GM21423 (cell line): ENCODE results near the gene SPDYE1.
"Not testable (repeated sequence)": the region's sequence is repeated elsewhere in the genome, so short reads cannot be mapped to it uniquely, and the experiment has no call there.

ENCODE experiments used
- ATAC-seq: cut with Tn5 transposase; IDR thresholded peaks from one replicate; pipeline ENCODE4 v1.9.1; 2021; ENCODE audit warnings: mild to moderate bottlenecking, moderate library complexity; ENCODE audit not compliant: unreplicated experiment

The SPDYE1 gene

GRCh38 chr7:43990829-43991228 is 6.9 kb upstream of the SPDYE1 start:
- ATAC-seq, result not testable (repeated sequence)

GRCh38 chr7:43992896-43993295 is 4.8 kb upstream of the SPDYE1 start:
- ATAC-seq, result peak; percentile 64

DNA sequence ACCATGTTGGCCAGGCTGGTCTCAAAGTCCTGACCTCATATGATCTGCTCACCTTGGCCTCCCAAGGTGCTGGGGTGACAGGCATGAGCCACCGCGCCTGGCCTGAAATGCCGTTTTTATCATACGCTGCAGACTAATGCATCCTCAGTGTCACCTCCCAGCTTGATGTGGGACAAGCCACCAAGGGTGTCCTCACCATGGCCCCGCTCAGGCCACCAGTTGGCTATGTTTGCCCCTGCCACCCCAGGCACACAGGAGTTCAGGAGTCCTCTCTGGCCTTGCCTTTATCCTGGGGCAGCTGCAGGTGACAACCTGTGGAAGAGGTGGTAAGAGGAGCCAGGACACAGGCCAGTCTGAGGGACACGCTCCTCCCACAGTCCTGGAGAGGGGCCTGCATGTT is 3.0 kb upstream of the SPDYE1 start:
- ATAC-seq, result not testable (repeated sequence)

- not testable (repeated sequence) for ATAC-seq
These were observed 14.4 kb downstream of the SPDYE1 start for GRCh38 chr7:44012081-44012480.

DNA sequence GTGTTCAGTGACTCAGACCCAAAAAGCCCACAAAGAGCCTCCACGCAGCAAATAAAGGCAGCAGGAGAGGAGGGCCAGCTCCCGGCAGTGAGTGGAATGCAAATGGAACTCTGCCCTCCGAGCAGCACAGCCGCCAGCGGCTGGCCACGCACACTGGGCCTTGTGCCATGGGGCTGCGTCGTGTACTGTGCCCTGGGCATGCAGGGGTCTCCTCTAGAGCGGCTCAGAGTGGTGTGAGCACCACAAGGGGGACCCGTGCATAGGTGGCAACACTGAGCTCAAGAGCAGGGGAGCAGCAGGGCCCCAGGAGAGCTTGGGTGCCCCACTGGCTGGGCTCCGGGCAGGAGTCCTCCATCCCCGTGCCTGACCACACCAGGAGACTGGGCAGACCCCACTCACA is 17.4 kb downstream of the SPDYE1 start:
- not testable (repeated sequence) for ATAC-seq

DNA sequence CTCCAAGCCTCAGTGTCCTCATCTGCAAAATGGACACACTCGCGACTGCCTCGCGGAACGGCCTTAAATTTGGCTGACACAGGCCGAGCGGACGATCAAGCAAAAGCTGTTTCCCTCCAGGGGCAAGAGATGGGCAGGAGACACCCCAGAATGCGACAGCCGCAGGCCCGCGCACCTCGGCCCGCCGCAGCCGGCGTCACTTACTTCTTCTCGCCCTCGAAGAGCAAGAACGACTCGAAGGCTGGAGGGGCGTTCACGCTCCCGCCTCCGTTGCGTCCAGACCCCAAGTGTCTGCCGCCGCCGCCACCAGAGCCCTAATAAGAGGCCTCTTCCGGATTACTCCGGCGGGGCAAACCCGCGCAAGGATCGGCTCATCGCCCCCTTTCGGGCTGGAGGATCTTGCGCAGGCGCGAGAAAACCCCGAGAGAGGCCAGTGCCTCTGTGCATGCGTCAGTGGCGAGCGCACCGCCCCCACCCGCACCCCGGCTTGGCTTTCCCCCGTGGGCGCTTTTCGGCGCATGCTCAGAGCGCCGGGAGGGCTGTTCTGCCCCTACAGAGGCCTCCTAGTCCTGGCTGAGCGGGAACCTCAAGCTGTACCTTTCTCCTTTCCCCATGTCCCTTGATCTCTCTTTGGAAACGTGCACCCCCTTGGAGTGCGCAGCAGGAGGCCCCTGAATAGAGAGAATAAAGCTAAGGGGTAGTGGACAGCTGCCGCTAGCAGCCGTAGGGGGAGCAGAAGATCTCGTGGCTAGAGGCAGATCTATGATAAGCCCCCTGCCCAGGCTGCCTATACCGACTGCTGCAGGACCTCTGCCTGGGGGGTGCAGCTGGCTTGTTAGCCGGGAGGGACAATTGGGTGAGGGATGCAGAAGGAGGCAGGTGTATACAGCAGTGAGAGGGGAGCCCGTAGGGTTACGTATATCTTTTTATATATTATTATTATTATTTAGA is 21.4 kb downstream of the SPDYE1 start:
- peak; percentile 95 for ATAC-seq

DNA sequence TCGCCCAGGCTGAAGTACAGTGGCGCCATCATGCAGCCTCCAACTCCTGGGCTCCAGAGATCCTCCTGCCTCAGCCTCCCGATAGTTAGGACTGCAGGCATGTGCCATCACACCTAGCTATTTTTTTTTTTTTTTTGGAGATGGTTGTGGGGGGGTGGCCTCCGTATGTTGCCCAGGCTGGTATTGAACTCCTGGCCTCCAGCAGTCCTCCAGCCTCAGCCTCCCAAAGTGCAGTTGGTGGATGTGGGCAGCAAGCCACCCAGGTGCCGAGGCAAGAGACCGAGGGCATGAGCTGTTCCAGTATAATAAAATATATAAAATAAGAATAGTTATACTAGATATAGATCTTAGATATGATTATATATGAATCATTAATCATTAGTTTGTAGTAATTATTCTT is 22.1 kb downstream of the SPDYE1 start:
- ATAC-seq, result not testable (repeated sequence)

DNA sequence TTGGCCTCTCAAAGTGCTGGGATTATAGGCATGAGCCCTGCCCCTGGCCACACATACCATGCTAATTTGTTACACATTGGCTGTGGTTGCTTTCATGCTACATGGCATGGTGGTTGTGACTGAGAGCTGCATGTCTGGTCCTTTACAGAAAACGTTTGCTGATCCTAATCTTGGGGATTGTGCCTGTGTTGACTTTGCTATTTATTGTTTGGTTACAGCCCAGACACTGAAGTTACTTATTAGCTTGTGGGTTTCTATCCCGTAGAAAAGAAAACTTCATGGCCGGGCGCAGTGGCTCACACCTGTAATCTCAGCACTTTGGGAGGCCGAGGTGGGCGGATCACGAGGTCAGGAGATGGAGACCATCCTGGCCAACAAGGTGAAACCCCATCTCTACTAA is 24.4 kb downstream of the SPDYE1 start:
- ATAC-seq, result not testable (repeated sequence)

- ATAC-seq, result not testable (repeated sequence)
These were observed 25.2 kb downstream of the SPDYE1 start for GRCh38 chr7:44022796-44023467.

GRCh38 chr7:44029433-44029832 is 31.7 kb downstream of the SPDYE1 start:
- ATAC-seq, result not testable (repeated sequence)

GRCh38 chr7:44030029-44030428 is 32.3 kb downstream of the SPDYE1 start:
- not testable (repeated sequence) for ATAC-seq

DNA sequence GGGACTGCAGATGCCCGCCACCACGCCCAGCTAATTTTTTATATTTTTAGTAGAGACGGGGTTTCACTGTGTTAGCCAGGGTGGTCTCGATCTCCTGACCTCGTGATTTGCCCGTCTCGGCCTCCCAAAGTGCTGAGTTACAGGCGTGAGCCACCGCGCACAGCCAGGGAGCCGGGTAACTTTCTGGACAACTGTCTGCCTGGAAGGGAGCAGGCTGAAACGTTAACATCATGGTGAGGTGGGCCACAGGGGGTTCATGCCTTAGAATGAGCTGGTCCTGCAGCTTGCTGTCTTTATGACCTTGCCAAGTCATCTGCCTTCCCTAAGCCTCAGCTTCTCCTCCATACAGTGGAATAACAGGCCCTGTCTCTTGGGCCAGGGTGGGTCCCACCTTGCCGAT is 33.6 kb downstream of the SPDYE1 start:
- not testable (repeated sequence) for ATAC-seq

GRCh38 chr7:44032031-44032430 is 34.3 kb downstream of the SPDYE1 start:
- not testable (repeated sequence) for ATAC-seq

- not testable (repeated sequence) for ATAC-seq
These were observed 36.5 kb downstream of the SPDYE1 start for GRCh38 chr7:44033971-44034844.

DNA sequence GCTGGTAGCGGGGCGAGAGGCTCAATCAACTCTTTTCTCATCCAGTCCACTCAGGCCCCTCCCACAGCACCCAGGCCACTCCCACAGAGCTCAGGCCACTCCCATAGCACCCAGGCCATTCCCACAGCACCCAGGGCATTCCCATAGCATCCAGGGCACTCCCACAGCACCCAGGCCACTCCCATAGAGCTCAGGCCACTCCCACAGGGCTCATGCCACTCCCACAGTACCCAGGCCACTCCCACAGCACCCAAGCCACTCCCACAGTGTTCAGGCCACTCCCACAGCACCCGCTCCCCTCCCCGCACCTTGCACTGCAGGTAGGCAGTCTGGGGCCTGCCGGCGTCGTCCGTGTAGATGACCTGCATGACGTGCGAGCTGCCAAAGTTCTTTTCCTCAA is 38.7 kb downstream of the SPDYE1 start:
- not testable (repeated sequence) for ATAC-seq

DNA sequence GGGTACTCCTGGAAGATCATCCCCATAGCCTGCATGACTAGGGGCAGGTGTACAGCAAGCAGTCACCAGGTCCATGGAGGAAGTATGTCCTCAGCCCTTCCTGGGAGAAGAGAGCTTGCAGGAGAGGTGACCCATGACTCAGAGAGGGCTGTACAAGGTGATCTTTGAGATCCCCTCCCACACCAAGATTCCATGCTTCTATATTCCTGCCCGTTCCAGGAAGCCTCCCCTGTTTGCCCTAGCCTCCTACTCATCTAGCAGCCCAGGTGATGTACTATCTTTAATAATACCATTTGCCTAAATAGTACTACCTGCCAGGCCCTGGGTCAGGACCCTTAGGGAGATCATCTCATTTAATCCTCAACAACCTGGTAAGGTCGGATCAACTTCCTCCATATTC is 40.3 kb downstream of the SPDYE1 start:
- ATAC-seq, result not testable (repeated sequence)

DNA sequence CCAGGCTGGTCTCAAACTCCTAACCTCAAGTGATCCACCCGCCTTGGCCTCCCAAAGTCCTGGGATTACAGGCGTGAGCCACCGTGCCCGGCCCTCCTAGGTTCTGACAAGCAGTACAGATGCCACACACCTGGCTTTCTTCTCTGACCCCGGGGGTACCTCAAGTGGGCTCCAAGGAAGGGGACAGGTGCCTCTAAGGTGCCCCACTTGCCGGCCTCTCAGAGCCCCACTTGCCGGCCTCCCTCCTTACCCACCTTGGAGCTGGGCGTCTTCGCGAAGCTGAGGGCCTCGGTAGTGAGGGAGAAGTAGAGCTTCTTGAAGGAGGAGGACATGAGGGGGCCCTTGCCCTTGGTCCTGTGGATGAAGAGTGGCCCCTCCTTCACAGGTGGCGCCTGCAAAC is 40.9 kb downstream of the SPDYE1 start:
- not testable (repeated sequence) for ATAC-seq

- ATAC-seq, result peak; percentile 63
These were observed 41.4 kb downstream of the SPDYE1 start for GRCh38 chr7:44038961-44039558.

DNA sequence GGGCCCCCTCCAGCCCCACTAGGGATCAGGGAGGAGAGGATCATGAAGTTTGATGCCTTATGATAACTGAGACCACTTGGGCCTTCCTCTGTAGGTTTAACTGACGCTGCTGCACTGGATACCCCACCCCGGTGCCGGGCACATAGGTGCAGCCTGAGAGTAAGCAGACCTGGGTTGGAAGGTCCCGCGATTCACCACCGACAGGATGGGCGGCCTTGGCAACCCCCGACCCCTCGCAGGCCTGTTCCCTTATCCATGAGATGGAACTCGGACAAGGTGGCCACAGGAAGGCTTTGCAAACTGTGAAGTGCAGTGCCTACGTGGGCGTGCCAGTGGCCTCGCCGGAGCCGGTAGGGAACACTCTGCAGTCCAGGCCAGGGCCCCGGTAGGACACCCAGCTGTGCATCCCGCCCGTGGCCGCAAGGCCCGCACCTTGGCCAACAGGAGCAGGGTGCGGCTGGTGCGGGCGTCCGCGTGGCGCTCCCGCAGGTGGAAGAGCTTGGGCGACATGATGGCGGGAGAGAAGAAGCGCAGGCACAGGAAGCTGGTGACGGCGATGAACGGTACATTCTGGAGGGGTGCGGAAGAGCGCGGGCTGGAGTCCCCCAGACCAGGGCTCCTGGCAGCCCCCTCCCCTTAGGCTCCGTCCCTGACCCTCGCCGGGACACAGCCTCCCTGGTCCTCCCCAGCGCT is 42.2 kb downstream of the SPDYE1 start:
- ATAC-seq, result peak; percentile 5

- ATAC-seq, result peak; percentile 48
These were observed 42.8 kb downstream of the SPDYE1 start for GRCh38 chr7:44040493-44040891.
